Measurements from ENCODE around the gene UTF1.

DNA sequence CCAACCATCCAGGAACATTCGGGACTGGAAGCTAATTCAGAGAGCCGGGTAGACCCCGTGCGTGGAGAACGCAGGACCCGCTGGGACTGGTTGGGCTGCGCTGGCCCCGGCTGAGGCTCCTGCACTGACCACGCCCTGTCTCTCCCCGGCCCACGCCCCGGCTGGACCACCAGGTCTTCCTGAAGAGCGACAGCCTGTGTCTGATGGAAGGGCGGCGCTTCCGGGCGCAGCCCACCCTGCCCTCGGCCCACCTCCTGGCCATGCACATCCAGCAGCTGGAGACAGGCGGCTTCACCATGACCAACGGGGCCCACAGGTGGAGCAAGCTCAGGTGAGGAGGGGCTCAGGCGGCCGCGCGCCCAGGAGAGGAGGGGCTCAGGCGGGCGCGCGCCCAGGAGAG lies 10.2 kb upstream of the UTF1 start:
- TF ChIP-seq, protein P1, sequence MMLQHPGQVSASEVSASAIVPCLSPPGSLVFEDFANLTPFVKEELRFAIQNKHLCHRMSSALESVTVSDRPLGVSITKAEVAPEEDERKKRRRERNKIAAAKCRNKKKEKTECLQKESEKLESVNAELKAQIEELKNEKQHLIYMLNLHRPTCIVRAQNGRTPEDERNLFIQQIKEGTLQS (IDR thresholded peaks at IDR 0.05) = no peak
- TF ChIP-seq, protein P1 (CRISPR knock-in tag; conservative IDR thresholded peaks at IDR 0.05) = no peak
- TF ChIP-seq NFYB (IDR thresholded peaks at IDR 0.05; ENCODE audit: extremely low read depth, insufficient read length) (no peak), KLF16 (IDR thresholded peaks at IDR 0.05) (no peak), TBL1XR1 (IDR thresholded peaks at IDR 0.05; ENCODE audit: low read length in 2 of 2) (no peak)
- TF ChIP-seq, protein P2, sequence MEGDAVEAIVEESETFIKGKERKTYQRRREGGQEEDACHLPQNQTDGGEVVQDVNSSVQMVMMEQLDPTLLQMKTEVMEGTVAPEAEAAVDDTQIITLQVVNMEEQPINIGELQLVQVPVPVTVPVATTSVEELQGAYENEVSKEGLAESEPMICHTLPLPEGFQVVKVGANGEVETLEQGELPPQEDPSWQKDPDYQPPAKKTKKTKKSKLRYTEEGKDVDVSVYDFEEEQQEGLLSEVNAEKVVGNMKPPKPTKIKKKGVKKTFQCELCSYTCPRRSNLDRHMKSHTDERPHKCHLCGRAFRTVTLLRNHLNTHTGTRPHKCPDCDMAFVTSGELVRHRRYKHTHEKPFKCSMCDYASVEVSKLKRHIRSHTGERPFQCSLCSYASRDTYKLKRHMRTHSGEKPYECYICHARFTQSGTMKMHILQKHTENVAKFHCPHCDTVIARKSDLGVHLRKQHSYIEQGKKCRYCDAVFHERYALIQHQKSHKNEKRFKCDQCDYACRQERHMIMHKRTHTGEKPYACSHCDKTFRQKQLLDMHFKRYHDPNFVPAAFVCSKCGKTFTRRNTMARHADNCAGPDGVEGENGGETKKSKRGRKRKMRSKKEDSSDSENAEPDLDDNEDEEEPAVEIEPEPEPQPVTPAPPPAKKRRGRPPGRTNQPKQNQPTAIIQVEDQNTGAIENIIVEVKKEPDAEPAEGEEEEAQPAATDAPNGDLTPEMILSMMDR (IDR thresholded peaks at IDR 0.05 in 2 of 3, conservative IDR thresholded peaks at IDR 0.05 in 1 of 3; ENCODE audit: insufficient read depth in 2 of 3, low read depth in 1 of 3, low read length in 3 of 3) = no peak

Measured in K562 (cell line).